ENCODE data around the gene SLC30A2. TPM values are rescaled to one million over a fixed set of nuclear protein-coding genes. Genes with fewer than 3 reads are reported as not detected.
A peak's percentile ranks its signal among the peaks of the same experiment; 100 is the strongest.

Gene SLC30A2
- total and polyA plus RNA-seq, 2 of the 13 experiments (the other 11 are each of a cell fraction or from before 2014, with no cell fraction given): not detected

- no peak for TF ChIP-seq HNRNPL (IDR thresholded peaks at IDR 0.05; ENCODE audit: low read depth, low read length)
- TF ChIP-seq KDM2A (CRISPR knock-in tag; IDR thresholded peaks at IDR 0.05; ENCODE audit: borderline replicate concordance, low read depth): no peak
- no peak for TF ChIP-seq XRCC5 (optimal IDR thresholded peaks at IDR 0.05; ENCODE audit: low read length)
- TF ChIP-seq HNF1B (CRISPR knock-in tag; IDR thresholded peaks at IDR 0.05): no peak; the same call in 1 of the 2 replicates
- no peak for TF ChIP-seq ZNF17 (CRISPR knock-in tag; IDR thresholded peaks at IDR 0.05)
- TF ChIP-seq, protein P1, sequence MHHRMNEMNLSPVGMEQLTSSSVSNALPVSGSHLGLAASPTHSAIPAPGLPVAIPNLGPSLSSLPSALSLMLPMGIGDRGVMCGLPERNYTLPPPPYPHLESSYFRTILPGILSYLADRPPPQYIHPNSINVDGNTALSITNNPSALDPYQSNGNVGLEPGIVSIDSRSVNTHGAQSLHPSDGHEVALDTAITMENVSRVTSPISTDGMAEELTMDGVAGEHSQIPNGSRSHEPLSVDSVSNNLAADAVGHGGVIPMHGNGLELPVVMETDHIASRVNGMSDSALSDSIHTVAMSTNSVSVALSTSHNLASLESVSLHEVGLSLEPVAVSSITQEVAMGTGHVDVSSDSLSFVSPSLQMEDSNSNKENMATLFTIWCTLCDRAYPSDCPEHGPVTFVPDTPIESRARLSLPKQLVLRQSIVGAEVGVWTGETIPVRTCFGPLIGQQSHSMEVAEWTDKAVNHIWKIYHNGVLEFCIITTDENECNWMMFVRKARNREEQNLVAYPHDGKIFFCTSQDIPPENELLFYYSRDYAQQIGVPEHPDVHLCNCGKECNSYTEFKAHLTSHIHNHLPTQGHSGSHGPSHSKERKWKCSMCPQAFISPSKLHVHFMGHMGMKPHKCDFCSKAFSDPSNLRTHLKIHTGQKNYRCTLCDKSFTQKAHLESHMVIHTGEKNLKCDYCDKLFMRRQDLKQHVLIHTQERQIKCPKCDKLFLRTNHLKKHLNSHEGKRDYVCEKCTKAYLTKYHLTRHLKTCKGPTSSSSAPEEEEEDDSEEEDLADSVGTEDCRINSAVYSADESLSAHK (CRISPR knock-in tag; IDR thresholded peaks at IDR 0.05; ENCODE audit: borderline replicate concordance): no peak
- TF ChIP-seq ZNF749 (CRISPR knock-in tag; IDR thresholded peaks at IDR 0.05; ENCODE audit: borderline replicate concordance): no peak
- TF ChIP-seq, protein P2, sequence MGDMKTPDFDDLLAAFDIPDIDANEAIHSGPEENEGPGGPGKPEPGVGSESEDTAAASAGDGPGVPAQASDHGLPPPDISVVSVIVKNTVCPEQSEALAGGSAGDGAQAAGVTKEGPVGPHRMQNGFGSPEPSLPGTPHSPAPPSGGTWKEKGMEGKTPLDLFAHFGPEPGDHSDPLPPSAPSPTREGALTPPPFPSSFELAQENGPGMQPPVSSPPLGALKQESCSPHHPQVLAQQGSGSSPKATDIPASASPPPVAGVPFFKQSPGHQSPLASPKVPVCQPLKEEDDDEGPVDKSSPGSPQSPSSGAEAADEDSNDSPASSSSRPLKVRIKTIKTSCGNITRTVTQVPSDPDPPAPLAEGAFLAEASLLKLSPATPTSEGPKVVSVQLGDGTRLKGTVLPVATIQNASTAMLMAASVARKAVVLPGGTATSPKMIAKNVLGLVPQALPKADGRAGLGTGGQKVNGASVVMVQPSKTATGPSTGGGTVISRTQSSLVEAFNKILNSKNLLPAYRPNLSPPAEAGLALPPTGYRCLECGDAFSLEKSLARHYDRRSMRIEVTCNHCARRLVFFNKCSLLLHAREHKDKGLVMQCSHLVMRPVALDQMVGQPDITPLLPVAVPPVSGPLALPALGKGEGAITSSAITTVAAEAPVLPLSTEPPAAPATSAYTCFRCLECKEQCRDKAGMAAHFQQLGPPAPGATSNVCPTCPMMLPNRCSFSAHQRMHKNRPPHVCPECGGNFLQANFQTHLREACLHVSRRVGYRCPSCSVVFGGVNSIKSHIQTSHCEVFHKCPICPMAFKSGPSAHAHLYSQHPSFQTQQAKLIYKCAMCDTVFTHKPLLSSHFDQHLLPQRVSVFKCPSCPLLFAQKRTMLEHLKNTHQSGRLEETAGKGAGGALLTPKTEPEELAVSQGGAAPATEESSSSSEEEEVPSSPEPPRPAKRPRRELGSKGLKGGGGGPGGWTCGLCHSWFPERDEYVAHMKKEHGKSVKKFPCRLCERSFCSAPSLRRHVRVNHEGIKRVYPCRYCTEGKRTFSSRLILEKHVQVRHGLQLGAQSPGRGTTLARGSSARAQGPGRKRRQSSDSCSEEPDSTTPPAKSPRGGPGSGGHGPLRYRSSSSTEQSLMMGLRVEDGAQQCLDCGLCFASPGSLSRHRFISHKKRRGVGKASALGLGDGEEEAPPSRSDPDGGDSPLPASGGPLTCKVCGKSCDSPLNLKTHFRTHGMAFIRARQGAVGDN (CRISPR knock-in tag; IDR thresholded peaks at IDR 0.05): peak; percentile 63
- no peak for TF ChIP-seq ZNF207 (IDR thresholded peaks at IDR 0.05; ENCODE audit: borderline replicate concordance)
- no peak for TF ChIP-seq ZNF264 (CRISPR knock-in tag; IDR thresholded peaks at IDR 0.05)
- TF ChIP-seq ZNF704 (CRISPR knock-in tag; IDR thresholded peaks at IDR 0.05; ENCODE audit: borderline replicate concordance): no peak
- TF ChIP-seq ATF1 (CRISPR knock-in tag; IDR thresholded peaks at IDR 0.05): no peak
- TF ChIP-seq ZBTB10 (CRISPR knock-in tag; IDR thresholded peaks at IDR 0.05; ENCODE audit: borderline replicate concordance): no peak
- no peak for TF ChIP-seq MIER2 (CRISPR knock-in tag; IDR thresholded peaks at IDR 0.05)
- no peak; the same call in 1 of the 2 replicates for TF ChIP-seq ETV5 (CRISPR knock-in tag; IDR thresholded peaks at IDR 0.05; ENCODE audit: borderline replicate concordance)
- no peak for TF ChIP-seq ZNF788 (CRISPR knock-in tag; IDR thresholded peaks at IDR 0.05; ENCODE audit: borderline replicate concordance)
Observed at GRCh38 chr1:26035959-26036755, 9.8 kb downstream of the SLC30A2 start (continued).
